SK-MEL-5 (cell line): ENCODE results near the gene BCL6B. TPM values are rescaled to one million over a fixed set of nuclear protein-coding genes. Genes with fewer than 3 reads are reported as not detected.
A peak's percentile ranks its signal among the peaks of the same experiment; 100 is the strongest.

Source experiments
- DNase-seq: peaks from one replicate; pipeline ENCODE4 v3.0.0-alpha.2; 2016; ENCODE audit warnings: low read depth, low spot score
- in situ Hi-C: cut with HindIII; loops from 2 replicates; pipeline ENCODE4 v1.10.0; 2016; ENCODE audit warnings: low sequenced_read_pairs, high pct_unique_total_duplicates, low pct_unique_long_range_greater_than_20kb
- total RNA-seq: library from RNA; depleted of rRNA; stranded (reverse); fragments of >200 nt; shearing (Covaris generic); gene quantifications from 2 replicates; pipeline ENCODE4 v1.2.3, GENCODE V29; 2014

Gene BCL6B
- total RNA-seq, 1 experiment from 2014 or later, result not detected

GRCh38 chr17:7020894-7021664 lies 1.8 kb upstream of the BCL6B start:
- peak; percentile 43 for DNase-seq
- in situ Hi-C loops, result no loop called here

- in situ Hi-C loops, result no loop called here
- peak; percentile 56 for DNase-seq
These were observed 664 bp upstream of the BCL6B start for GRCh38 chr17:7021993-7022778.

GRCh38 chr17:7023576-7024401 lies 939 bp downstream of the BCL6B start:
- DNase-seq, result peak; percentile 36
- in situ Hi-C loops, result no loop called here

GRCh38 chr17:7024402-7024785 lies 1.5 kb downstream of the BCL6B start:
- in situ Hi-C loops, result no loop called here
- no peak for DNase-seq

- in situ Hi-C loops, result no loop called here
- DNase-seq, result no peak
These were observed 2.4 kb downstream of the BCL6B start for GRCh38 chr17:7025245-7025644.

- DNase-seq, result no peak
- in situ Hi-C loops, result no loop called here
These were observed 3.7 kb downstream of the BCL6B start for GRCh38 chr17:7026471-7027115.

- DNase-seq, result no peak
- in situ Hi-C loops, result no loop called here
These were observed 4.5 kb downstream of the BCL6B start for GRCh38 chr17:7027335-7027734.

GRCh38 chr17:7029096-7029495 lies 6.2 kb downstream of the BCL6B start:
- DNase-seq, result no peak

GRCh38 chr17:7029659-7030058 lies 6.8 kb downstream of the BCL6B start:
- DNase-seq, result no peak
- in situ Hi-C loops, result no loop called here

More at GRCh38 chr17:7029096-7029495, 6.2 kb downstream of the BCL6B start:
- in situ Hi-C loops, result no loop called here

- in situ Hi-C loops, result no loop called here
- no peak for DNase-seq
These were observed 12.2 kb downstream of the BCL6B start for GRCh38 chr17:7034955-7035590.

GRCh38 chr17:7035591-7036368 lies 12.9 kb downstream of the BCL6B start, which contains the start of gene SLC16A13:
TSS of gene SLC16A13 (plus strand) at chr17:7036015. CDS start at chr17:7036383, 368 bp downstream.
- DNase-seq, result peak; percentile 95
- in situ Hi-C loops, result no loop called here

- in situ Hi-C loops, result no loop called here
- no peak for DNase-seq
These were observed 15.4 kb downstream of the BCL6B start for GRCh38 chr17:7038025-7038862.

GRCh38 chr17:7039832-7040231 lies 17.0 kb downstream of the BCL6B start:
- in situ Hi-C loops, result no loop called here
- no peak for DNase-seq

- no peak for DNase-seq
- in situ Hi-C loops, result no loop called here
These were observed 19.0 kb downstream of the BCL6B start for GRCh38 chr17:7041607-7042500.
